ENCODE measurements around the gene SYCE3. TPM values are rescaled to one million over a fixed set of nuclear protein-coding genes. Genes with fewer than 3 reads are reported as not detected.
"Not testable (repeated sequence)": the region's sequence is repeated elsewhere in the genome, so short reads cannot be mapped to it uniquely, and the experiment has no call there.

SYCE3 gene, protein sequence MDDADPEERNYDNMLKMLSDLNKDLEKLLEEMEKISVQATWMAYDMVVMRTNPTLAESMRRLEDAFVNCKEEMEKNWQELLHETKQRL
- not detected in 2 replicates for total RNA-seq (2012; rRNA removed)

DNA sequence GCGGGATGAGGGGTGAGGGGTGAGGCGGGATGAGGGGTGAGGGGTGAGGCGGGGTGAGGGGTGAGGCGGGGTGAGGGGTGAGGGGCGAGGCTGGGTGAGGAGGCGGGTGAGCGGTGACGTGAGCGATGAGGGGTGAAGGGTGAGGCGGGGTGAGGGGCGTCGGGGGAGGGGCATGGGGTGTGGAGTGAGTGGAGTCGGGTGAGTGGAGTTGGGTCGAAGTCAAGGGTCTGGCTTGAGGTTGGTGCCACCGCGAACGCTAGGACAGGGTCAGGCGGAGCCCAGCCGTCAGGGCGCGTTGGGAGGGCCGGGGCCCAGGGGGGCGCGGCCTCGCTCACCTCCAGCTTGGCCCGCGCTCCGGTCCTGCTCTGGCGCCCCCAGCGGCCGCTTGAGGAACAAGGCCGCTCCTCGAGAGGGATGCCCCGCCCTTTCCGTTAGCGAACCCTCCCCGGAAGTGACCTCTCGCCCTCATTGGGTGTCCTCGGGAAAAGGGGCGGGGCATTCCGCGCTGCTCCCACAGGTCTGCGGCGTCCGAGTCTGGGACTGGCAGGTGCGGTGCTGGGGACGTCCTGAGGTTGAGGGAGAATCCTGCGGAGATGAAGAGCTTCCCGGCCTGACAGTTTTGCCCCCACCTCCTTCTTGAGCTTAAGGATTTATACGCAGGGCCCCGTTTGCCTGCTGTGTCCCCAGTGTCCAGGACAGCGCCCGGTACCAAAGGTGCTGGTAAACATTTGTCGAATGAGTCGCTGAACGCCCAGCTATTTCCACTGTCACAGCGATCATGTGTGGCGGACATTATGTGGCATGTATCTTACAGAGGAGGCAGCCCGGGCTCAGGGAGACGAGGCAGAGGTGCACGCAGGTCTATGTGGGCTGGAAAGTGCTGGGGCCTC, at the start of gene SYCE3:
TSS of gene SYCE3 (minus strand) at position 397 of the 890 bp plus-strand sequence. CDS start 6,514 bp downstream, outside the sequence.
- H3K27me3 ChIP-seq (ENCODE audit: control insufficient read depth, insufficient read depth, low read length): peaks cover 31% of the 10 kb centered on the region
- peak within 1 kb of the TSS; percentile 48 for H3K9ac ChIP-seq (ENCODE audit: low read depth, low read length)
- H3K4me3 ChIP-seq (ENCODE audit: low read length): peak within 1 kb of the TSS; percentile 77
- H3K4me2 ChIP-seq (ENCODE audit: low read length): peak within 1 kb of the TSS; percentile 96
- peaks cover 9% of the 10 kb centered on the region for H3K4me1 ChIP-seq (ENCODE audit: control insufficient read depth, insufficient read depth, low read length)
- no peaks in the 10 kb centered on the region for H3K36me3 ChIP-seq (ENCODE audit: insufficient read depth, low read length)
- H3K9me3 ChIP-seq (replicated peaks; ENCODE audit: low read length): no peaks in the 10 kb centered on the region

DNA sequence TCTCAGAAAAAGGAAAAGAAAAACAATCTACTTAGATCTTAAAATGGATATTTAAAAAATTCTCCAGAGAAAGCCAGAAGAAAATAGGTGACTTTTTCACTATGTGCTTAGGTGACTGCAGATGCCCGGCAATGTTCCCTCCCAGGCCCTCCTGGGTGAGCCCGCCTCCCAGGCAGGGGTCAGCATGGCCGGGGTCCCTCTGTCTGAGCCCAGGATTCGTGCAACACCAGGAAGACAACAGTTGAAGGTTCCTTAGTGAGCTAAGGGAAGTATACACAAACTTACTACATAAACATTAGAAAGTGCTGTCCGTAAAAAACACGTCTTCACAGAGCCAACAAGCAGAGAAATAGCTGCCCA, 49.4 kb upstream of the SYCE3 start:
- Histone ChIP-seq H3K4me2 (ENCODE audit: low read length) (no peak overlapping the region), H3K27me3 (ENCODE audit: control insufficient read depth, insufficient read depth, low read length) (peaks cover 43% of the 10 kb centered on the region), H3K4me1 (ENCODE audit: control insufficient read depth, insufficient read depth, low read length) (no peaks in the 10 kb centered on the region), H3K9me3 (replicated peaks; ENCODE audit: low read length) (no peaks in the 10 kb centered on the region), H3K4me3 (ENCODE audit: low read length) (no peak overlapping the region), H3K36me3 (ENCODE audit: insufficient read depth, low read length) (no peaks in the 10 kb centered on the region), H3K9ac (ENCODE audit: low read depth, low read length) (no peak overlapping the region)

DNA sequence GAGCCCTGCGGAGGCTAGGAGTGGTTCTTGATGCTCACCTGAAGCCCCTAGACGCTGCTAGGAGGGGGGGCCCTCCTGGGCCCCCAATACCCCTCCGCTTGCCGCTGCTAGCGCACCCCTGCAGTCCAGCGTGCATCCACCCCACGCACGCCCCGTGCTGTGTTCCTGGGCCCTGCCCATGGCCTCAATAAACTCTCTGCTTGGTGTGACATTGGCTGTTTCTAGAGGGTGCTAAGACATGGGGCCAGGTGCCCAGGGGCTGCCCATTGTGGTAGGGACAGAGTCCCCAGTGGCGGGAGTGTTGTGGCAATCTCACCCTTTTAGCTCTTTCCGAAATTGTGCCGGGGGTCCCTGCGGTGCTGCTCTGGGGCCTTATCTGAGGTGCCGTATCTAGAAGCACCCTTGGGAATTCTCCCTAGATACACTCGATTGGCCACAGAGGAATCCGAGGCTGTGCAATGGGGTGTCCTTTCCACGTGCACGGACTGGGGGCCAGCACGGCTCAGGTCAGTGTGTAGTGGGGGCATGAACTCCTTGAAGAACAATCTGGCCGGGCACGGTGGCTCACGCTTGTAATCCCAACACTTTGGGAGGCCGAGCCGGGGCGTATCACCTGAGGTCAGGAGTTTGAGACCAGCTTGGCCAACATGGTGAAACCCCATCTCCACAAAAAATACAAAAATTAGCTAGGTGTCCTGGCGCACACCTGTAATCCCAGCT, 48.8 kb upstream of the SYCE3 start:
- no peaks in the 10 kb centered on the region for H3K9me3 ChIP-seq (replicated peaks; ENCODE audit: low read length)
- no peak overlapping the region for H3K9ac ChIP-seq (ENCODE audit: low read depth, low read length)
- H3K4me2 ChIP-seq (ENCODE audit: low read length): no peak overlapping the region
- no peak overlapping the region for H3K4me3 ChIP-seq (ENCODE audit: low read length)
- H3K27me3 ChIP-seq (ENCODE audit: control insufficient read depth, insufficient read depth, low read length): peaks cover 48% of the 10 kb centered on the region
- no peaks in the 10 kb centered on the region for H3K4me1 ChIP-seq (ENCODE audit: control insufficient read depth, insufficient read depth, low read length)
- no peaks in the 10 kb centered on the region for H3K36me3 ChIP-seq (ENCODE audit: insufficient read depth, low read length)

DNA sequence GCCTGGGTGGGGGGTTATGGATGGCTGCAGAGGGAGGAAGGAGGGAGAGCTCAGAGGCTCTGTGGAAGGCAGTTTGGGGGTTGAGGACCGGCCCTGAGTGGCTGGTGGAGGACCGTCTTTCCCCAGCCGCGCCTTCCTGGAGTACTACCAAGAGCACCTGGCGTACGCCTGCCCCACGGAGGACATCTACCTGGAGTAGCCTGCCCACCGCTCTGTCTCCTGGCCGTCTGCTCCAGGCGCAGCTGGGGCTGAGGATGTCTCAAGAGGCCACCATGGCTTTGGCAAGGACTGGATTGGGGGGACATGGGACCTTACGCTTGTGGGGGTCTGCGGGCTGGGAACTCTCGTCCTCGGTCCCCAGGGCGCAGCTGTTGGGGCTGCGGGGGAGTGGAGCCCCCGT, 47.9 kb upstream of the SYCE3 start:
- no peaks in the 10 kb centered on the region for H3K36me3 ChIP-seq (ENCODE audit: insufficient read depth, low read length)
- no peak overlapping the region for H3K4me3 ChIP-seq (ENCODE audit: low read length)
- no peak overlapping the region for H3K4me2 ChIP-seq (ENCODE audit: low read length)
- no peaks in the 10 kb centered on the region for H3K4me1 ChIP-seq (ENCODE audit: control insufficient read depth, insufficient read depth, low read length)
- no peak overlapping the region for H3K9ac ChIP-seq (ENCODE audit: low read depth, low read length)
- H3K9me3 ChIP-seq (replicated peaks; ENCODE audit: low read length): no peaks in the 10 kb centered on the region
- H3K27me3 ChIP-seq (ENCODE audit: control insufficient read depth, insufficient read depth, low read length): peaks cover 57% of the 10 kb centered on the region

DNA sequence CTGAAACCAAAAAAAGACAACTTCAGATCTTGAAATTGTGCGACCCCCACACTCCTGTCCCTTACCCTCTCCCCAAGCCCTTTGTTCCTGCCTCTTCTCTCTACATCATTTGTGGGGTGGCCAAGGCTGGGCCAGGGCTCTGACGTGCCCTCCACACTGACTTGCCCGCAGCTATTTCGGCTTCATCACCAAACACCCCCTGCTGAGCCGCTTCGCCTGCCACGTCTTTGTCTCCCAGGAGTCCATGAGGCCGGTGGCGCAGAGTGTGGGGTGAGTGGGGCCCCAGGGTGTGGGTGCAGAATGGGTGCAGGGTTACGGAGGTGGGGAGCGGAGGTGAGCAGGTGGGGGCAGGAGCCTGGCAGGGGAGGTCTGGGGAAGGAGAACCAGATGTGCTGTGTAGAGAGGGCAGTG, 47.3 kb upstream of the SYCE3 start:
- no peak overlapping the region for H3K4me2 ChIP-seq (ENCODE audit: low read length)
- H3K9ac ChIP-seq (ENCODE audit: low read depth, low read length): no peak overlapping the region

DNA sequence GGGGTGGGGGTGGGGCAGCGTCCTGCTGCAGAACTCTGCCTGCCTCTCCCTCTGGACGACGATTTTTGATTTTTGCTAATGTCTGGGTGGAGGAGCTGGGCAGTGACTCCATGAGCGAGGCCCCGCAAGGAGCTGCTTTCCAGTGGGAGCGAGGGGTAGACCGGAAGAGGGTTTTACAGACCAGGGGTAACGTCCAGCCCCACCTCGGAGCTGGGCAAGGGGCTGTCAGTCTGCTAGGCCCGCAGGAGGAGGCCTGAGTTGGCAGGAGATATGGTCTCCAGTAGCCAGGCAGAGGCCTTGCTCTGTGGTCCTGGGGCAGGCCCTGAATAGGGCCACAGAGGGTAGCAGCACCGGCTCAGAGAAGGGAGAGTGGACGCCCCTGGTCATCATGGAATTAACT, 46.9 kb upstream of the SYCE3 start:
- no peak overlapping the region for H3K9ac ChIP-seq (ENCODE audit: low read depth, low read length)
- no peaks in the 10 kb centered on the region for H3K36me3 ChIP-seq (ENCODE audit: insufficient read depth, low read length)
- H3K9me3 ChIP-seq (replicated peaks; ENCODE audit: low read length): no peaks in the 10 kb centered on the region
- H3K4me2 ChIP-seq (ENCODE audit: low read length): no peak overlapping the region
- H3K4me1 ChIP-seq (ENCODE audit: control insufficient read depth, insufficient read depth, low read length): no peaks in the 10 kb centered on the region
- H3K27me3 ChIP-seq (ENCODE audit: control insufficient read depth, insufficient read depth, low read length): peaks cover 66% of the 10 kb centered on the region
- H3K4me3 ChIP-seq (ENCODE audit: low read length): no peak overlapping the region

More for the DNA sequence above, 47.3 kb upstream of the SYCE3 start:
- Histone ChIP-seq H3K4me1 (ENCODE audit: control insufficient read depth, insufficient read depth, low read length) (no peaks in the 10 kb centered on the region), H3K36me3 (ENCODE audit: insufficient read depth, low read length) (no peaks in the 10 kb centered on the region), H3K27me3 (ENCODE audit: control insufficient read depth, insufficient read depth, low read length) (peaks cover 62% of the 10 kb centered on the region), H3K9me3 (replicated peaks; ENCODE audit: low read length) (no peaks in the 10 kb centered on the region), H3K4me3 (ENCODE audit: low read length) (no peak overlapping the region)

DNA sequence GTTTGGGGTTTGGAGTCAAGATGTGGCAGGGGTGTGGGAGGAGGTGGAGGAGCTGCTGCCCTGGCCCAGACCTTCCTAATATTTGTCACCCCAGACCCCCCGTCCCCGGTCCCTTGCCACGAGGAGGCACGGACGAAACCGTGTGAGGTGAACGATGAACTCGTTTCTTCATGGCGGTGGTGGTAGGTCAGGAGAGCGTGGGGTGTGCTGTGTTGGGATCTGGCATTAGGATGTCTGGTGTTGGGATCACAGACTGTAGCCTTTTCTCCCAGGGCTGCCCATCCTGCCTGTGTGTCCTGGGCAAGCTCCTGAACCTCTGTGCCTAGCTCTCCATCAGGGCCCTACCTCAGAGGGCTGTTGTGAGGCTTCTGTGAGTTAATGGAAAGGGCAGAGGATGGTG, 46.3 kb upstream of the SYCE3 start:
- Histone ChIP-seq H3K36me3 (ENCODE audit: insufficient read depth, low read length) (no peaks in the 10 kb centered on the region), H3K4me3 (ENCODE audit: low read length) (no peak overlapping the region), H3K9me3 (replicated peaks; ENCODE audit: low read length) (no peaks in the 10 kb centered on the region), H3K9ac (ENCODE audit: low read depth, low read length) (no peak overlapping the region), H3K27me3 (ENCODE audit: control insufficient read depth, insufficient read depth, low read length) (peaks cover 67% of the 10 kb centered on the region), H3K4me2 (ENCODE audit: low read length) (no peak overlapping the region), H3K4me1 (ENCODE audit: control insufficient read depth, insufficient read depth, low read length) (no peaks in the 10 kb centered on the region)

DNA sequence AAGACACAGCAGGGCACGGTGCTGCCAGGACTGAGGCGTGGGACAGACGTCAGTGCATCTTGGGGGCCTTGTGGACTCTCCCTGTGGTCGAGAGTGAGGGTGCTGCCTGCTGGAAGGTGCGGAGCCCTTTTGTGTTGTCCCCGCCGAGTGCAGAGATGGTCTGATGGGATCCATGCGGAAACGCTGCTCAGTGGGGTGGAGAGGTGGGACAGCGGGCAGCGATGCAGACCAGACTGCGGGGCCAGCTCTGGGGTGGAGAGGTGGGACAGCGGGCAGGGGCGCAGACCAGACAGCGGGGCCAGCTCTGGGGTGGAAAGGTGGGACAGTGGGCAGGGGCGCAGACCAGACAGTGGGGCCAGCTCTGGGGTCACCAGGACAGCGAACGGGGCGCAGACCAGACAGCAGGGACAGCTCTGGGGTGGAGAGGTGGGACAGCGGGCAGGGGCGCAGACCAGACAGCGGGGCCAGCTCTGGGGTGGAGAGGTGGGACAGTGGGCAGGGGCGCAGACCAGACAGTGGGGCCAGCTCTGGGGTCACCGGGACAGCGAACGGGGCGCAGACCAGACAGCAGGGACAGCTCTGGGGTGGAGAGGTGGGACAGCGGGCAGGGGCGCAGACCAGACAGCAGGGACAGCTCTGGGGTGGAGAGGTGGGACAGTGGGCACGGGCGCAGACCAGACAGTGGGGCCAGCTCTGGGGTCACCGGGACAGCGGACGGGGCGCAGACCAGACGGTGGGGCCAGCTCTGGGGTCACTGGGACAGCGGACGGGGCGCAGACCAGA, 45.5 kb upstream of the SYCE3 start:
- peaks cover 68% of the 10 kb centered on the region for H3K27me3 ChIP-seq (ENCODE audit: control insufficient read depth, insufficient read depth, low read length)
- not testable (repeated sequence) for H3K9ac ChIP-seq (ENCODE audit: low read depth, low read length); H3K4me3 ChIP-seq (ENCODE audit: low read length); H3K36me3 ChIP-seq (ENCODE audit: insufficient read depth, low read length); H3K9me3 ChIP-seq (replicated peaks; ENCODE audit: low read length); H3K4me2 ChIP-seq (ENCODE audit: low read length); H3K4me1 ChIP-seq (ENCODE audit: control insufficient read depth, insufficient read depth, low read length)

DNA sequence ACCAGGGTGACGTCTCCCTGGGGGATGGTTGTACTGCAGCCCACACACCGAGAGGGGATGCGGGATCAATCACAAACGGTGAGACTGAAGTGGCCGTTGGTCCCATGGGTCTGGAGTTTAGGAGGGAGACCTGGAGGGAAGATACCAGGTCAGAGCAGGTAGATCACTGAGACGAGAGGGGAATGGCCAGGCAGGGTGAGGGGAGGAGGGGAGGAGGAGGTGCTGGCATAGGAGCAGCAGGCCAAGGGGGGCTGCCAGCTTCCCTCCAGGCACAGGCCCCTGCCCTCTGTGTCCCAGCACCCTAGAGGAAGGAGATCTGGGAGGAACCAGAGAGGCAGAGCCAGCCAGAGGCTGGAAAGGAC, 44.9 kb upstream of the SYCE3 start:
- no peaks in the 10 kb centered on the region for H3K36me3 ChIP-seq (ENCODE audit: insufficient read depth, low read length)
- no peaks in the 10 kb centered on the region for H3K9me3 ChIP-seq (replicated peaks; ENCODE audit: low read length)
- H3K4me3 ChIP-seq (ENCODE audit: low read length): no peak overlapping the region
- no peak overlapping the region for H3K9ac ChIP-seq (ENCODE audit: low read depth, low read length)
- H3K4me1 ChIP-seq (ENCODE audit: control insufficient read depth, insufficient read depth, low read length): no peaks in the 10 kb centered on the region
- peaks cover 69% of the 10 kb centered on the region for H3K27me3 ChIP-seq (ENCODE audit: control insufficient read depth, insufficient read depth, low read length)
- H3K4me2 ChIP-seq (ENCODE audit: low read length): no peak overlapping the region

DNA sequence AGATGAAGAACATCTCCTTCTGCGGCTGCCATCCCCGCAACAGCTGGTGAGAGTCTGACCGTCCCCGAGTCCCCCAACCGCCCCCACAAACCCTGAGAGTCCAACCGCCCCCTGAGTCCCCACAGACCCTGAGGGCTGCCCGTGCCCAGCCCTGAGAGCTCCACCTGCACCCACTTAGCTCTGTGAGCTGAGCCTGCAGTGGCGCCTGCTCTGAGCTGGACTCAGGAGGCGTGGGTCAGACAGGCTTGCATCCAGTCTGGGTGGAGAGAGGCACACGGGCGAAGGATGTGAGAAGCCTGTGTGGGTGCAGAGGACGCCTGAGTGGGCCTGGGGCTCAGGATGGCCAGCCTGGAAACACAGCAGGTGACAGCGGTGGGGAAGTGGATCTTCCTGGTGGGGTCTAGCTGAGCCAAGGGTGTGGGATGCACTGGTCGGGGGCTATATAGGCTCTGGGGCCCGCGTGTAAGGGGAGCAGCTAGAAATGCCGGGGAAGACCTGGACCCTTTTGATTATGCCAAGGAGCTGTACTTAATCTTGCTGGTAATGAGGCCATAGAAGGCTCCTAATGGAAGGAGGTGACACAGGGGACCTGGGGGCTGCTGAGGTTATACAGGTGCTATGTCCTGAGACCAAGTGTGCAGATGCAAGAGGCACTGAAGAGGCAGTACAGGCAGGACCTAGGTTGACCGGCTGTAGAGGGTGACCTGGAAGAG, 44.4 kb upstream of the SYCE3 start:
- H3K9me3 ChIP-seq (replicated peaks; ENCODE audit: low read length): no peaks in the 10 kb centered on the region
- H3K4me3 ChIP-seq (ENCODE audit: low read length): no peak overlapping the region
- no peak overlapping the region for H3K9ac ChIP-seq (ENCODE audit: low read depth, low read length)
- H3K36me3 ChIP-seq (ENCODE audit: insufficient read depth, low read length): no peaks in the 10 kb centered on the region
- H3K27me3 ChIP-seq (ENCODE audit: control insufficient read depth, insufficient read depth, low read length): peaks cover 71% of the 10 kb centered on the region
- no peak overlapping the region for H3K4me2 ChIP-seq (ENCODE audit: low read length)
- no peaks in the 10 kb centered on the region for H3K4me1 ChIP-seq (ENCODE audit: control insufficient read depth, insufficient read depth, low read length)

All from skeletal muscle satellite cell (primary cell).